Peyer's patch (tissue), 4 donors: ENCODE measurements around the gene KIF6. TPM values are rescaled to one million over a fixed set of nuclear protein-coding genes. Genes with fewer than 3 reads are reported as not detected.

Experiments
- DNase-seq, 3 donors: peaks; one replicate each; pipeline ENCODE4 v3.0.0-alpha.2; 2017 to 2019
- H3K27ac ChIP-seq, 4 donors: fragments of 200-600 bp; sonication (generic); one replicate each; pipeline ENCODE4 v1.5.1; 2016 to 2019
- H3K27me3 ChIP-seq, 2 donors: fragments of 200-600 bp; sonication (generic); one replicate each; pipeline ENCODE4 v1.5.1; 2019
- H3K36me3 ChIP-seq, 3 donors: fragments of 200-600 bp; sonication (generic); one replicate each; pipeline ENCODE4 v1.5.1; 2016 to 2019
- H3K4me1 ChIP-seq, 4 donors: fragments of 200-600 bp; sonication (generic); one replicate each; pipeline ENCODE4 v1.5.1; 2016 to 2019
- H3K4me3 ChIP-seq, 4 donors: fragments of 200-600 bp; sonication (generic); 1 replicate in 3 of 4; 2 replicates in 1 of 4; pipeline ENCODE4 v1.5.1; 2016 to 2019; ENCODE audit warnings: mild to moderate bottlenecking in 1 of 4
- H3K9me3 ChIP-seq, 4 donors: fragments of 200-600 bp; sonication (generic); one replicate each; pipeline ENCODE4 v1.5.1; 2016 to 2019; ENCODE audit warnings: mild to moderate bottlenecking in 1 of 4
- CTCF ChIP-seq, 6 experiments: fragments of 450-650 bp in 4 of 6; fragments of 200-600 bp in 2 of 6; sonication (generic) in 1 of 6; IDR thresholded peaks; one replicate each; pipeline ENCODE4 v1.5.1; 2017 to 2019; ENCODE audit warnings: antibody characterized with exemption in 6 of 6, mild to moderate bottlenecking in 3 of 6, moderate library complexity in 1 of 6
- POLR2A ChIP-seq, 2 donors: fragments of 450-650 bp; IDR thresholded peaks; one replicate each; pipeline ENCODE4 v1.5.1; 2017; ENCODE audit warnings: antibody characterized with exemption in 2 of 2, mild to moderate bottlenecking in 2 of 2, moderate library complexity in 2 of 2
- total RNA-seq, 4 donors: library from RNA; depleted of rRNA; stranded (reverse); fragments of >200 nt; gene quantifications; one replicate each; pipeline ENCODE4 v1.1.0, GENCODE V29; 2016

The KIF6 gene
- total RNA-seq, 4 donors from 2014 or later: 0.83 TPM; not detected in 3

DNA sequence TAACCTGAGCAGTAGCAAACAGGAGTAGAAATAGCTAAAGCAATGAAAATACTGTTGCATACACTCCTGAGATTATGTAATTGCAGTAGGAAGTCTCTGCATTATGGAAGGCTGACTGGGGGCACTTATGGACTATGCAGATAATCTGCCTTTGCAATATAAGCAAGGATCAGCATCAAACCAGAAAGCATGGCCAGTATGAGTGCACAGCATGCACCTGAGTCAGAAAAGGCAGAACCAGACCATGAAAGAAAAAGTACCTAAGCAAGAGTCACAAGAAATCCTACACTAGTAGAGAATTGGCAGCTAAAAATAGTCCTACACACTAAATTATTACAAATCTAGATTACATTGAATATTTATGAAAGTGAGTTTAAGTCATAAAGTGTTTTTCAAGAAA lies 164.3 kb downstream of the KIF6 start:
- no peaks in the 10 kb centered on the region for H3K27me3 ChIP-seq
- H3K36me3 ChIP-seq: no peaks in the 10 kb centered on the region
- no peaks in the 10 kb centered on the region for H3K4me1 ChIP-seq
- H3K9me3 ChIP-seq: no peaks in the 10 kb centered on the region
- H3K27ac ChIP-seq: no peak overlapping the region
- DNase-seq: no peak
- TF ChIP-seq CTCF (IDR thresholded peaks at IDR 0.05) (no peak), POLR2A (IDR thresholded peaks at IDR 0.05) (no peak)
- no peak overlapping the region for H3K4me3 ChIP-seq

DNA sequence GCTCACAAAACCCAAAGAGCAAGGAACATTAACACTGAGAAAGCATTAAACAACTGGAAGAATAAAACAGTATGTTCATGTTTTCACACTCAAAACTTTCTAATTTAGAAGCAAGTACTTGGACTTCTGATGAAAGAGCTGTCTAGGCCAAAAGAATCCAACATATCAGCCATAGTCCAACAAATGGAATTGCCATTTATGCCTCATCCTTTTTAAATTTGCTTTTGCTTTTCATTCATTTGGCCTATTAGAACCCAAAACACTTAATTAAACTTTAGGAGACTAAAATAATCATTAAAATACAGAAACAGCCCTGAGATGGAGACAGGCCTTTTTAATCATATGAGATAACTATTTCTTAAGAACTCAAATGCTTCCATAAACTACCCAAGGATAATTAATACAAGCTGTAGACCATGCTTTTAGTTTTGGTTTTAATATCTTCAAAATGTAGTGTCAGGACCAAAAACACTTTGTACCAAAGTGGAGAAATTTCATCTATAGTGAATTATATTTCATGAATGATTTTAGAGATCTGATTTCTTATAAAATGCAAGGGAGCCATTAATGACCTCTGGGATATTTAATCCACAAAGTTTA lies 166.5 kb downstream of the KIF6 start:
- Histone ChIP-seq H3K27ac (no peak overlapping the region), H3K4me3 (no peak overlapping the region)
- no peak for DNase-seq

GRCh38 chr6:39558079-39558478 lies 167.1 kb downstream of the KIF6 start:
- no peaks in the 10 kb centered on the region for H3K36me3 ChIP-seq
- no peaks in the 10 kb centered on the region for H3K9me3 ChIP-seq
- no peaks in the 10 kb centered on the region for H3K27me3 ChIP-seq
- H3K27ac ChIP-seq: no peak overlapping the region
- no peak for DNase-seq
- TF ChIP-seq CTCF (IDR thresholded peaks at IDR 0.05) (no peak), POLR2A (IDR thresholded peaks at IDR 0.05) (no peak)
- no peaks in the 10 kb centered on the region for H3K4me1 ChIP-seq
- H3K4me3 ChIP-seq: no peak overlapping the region

More for the DNA sequence above, 166.5 kb downstream of the KIF6 start:
- no peaks in the 10 kb centered on the region for H3K4me1 ChIP-seq
- H3K36me3 ChIP-seq: no peaks in the 10 kb centered on the region
- no peak for TF ChIP-seq POLR2A (IDR thresholded peaks at IDR 0.05)
- TF ChIP-seq CTCF (IDR thresholded peaks at IDR 0.05): no peak
- no peaks in the 10 kb centered on the region for H3K27me3 ChIP-seq
- H3K9me3 ChIP-seq: no peaks in the 10 kb centered on the region

DNA sequence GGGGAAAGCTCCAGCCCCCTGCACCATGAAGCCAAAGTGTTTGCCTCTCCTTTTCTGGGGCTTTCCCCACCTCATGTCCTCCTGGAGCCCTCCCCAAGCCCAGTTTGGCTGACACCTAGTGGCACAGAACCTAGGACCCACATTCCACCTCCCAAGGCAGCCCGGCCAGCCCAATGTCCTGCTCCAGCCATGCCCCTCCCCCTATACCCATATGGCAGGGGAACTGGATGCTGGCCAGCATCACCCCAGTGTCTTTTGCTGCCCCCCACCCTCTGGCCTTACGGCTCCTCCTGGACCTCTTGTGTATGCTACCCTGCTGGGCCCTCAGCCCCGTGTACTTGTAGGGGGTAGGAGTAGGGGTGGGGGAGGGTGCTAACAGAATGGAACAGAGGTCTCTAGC lies 170.1 kb downstream of the KIF6 start:
- Histone ChIP-seq H3K9me3 (no peaks in the 10 kb centered on the region), H3K4me1 (no peaks in the 10 kb centered on the region), H3K27ac (no peak overlapping the region), H3K4me3 (no peak overlapping the region), H3K27me3 (no peaks in the 10 kb centered on the region), H3K36me3 (no peaks in the 10 kb centered on the region)
- no peak for DNase-seq
- TF ChIP-seq POLR2A (IDR thresholded peaks at IDR 0.05): no peak
- TF ChIP-seq CTCF (IDR thresholded peaks at IDR 0.05): no peak

DNA sequence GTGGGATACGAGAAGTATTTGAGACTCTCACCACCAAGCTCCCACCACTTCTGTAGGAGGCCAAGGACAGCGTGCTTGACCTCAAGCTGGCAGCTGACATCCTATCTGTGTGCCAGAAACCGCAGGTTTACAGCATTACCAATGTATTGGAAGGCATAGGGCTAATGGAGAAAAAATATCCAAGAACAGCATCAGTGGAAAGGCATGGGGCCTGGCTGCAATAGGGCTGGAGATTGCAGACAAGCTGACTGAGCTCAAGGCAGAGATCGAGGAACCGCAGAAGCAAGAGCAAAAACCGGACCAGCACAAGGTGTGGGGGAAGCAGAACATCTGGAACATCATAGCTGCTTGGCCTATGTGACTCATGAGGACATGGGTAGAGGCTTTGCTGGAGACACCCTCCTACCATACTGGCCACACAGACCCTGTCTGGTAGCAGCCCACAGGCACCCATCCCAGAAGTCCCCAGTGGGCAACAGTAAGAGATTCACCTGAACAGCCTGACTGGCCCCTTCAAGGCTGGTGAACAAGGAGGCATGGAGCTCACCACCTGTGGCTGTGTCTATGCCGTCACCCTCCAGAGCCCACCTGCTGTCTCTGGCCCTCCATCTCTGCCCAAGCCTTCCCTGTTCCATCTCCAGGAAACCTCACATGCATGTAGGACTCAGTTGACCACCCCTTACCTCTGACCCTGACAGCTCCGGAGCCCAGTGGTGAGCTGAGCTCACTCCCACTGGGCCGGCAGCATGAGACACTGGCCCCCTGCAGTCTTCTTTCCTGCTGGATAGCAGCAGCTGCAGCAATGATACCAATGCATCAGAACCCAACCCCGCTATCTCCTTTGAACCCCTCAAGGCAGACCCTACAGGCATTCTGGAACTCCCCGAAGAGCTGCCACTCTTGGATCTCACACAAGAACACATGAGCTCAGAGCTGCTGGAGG lies 171.1 kb downstream of the KIF6 start:
- Histone ChIP-seq H3K27ac (no peak overlapping the region), H3K36me3 (no peaks in the 10 kb centered on the region), H3K4me1 (no peaks in the 10 kb centered on the region), H3K9me3 (no peaks in the 10 kb centered on the region), H3K27me3 (no peaks in the 10 kb centered on the region), H3K4me3 (no peak overlapping the region)
- no peak for DNase-seq
- TF ChIP-seq POLR2A (IDR thresholded peaks at IDR 0.05) (no peak), CTCF (IDR thresholded peaks at IDR 0.05) (no peak)
